HEK293 (cell line): ENCODE results near the gene LIX1L.

ENCODE experiments used
- CTCF ChIA-PET: fragments of 350-600 bp; formaldehyde crosslinking; extraction: SDS; loops from one replicate; lab custom pipeline; 2021; ENCODE audit warnings: antibody characterized with exemption; lab: Yijun Ruan, JAX
- POLR2A ChIA-PET: fragments of 300-600 bp; formaldehyde crosslinking; extraction: SDS; loops from one replicate; lab custom pipeline; 2020; ENCODE audit warnings: antibody characterized with exemption, inconsistent platforms; lab: Yijun Ruan, JAX
- H3K27ac ChIP-seq: fragments of 200-500 bp; sonication (Bioruptor generic); 2 replicates; pipeline ENCODE4 v1.5.1; 2014; ENCODE audit warnings: low read depth, low read length, control low read depth, inconsistent platforms; ENCODE audit errors: extremely low read depth
- H3K36me3 ChIP-seq, 2 experiments: fragments of 200-500 bp in 1 of 2; sonication (Bioruptor generic) in 1 of 2; 1 replicate in 1 of 2; 2 replicates in 1 of 2; pipeline ENCODE4 v1.5.1; 2014 to 2017; ENCODE audit warnings: inconsistent platforms in 2 of 2, low read length in 2 of 2; ENCODE audit not compliant: control insufficient read depth in 2 of 2, insufficient read depth in 1 of 2
- H3K4me1 ChIP-seq: fragments of 200-500 bp; sonication (Bioruptor generic); 2 replicates; pipeline ENCODE4 v1.5.1; 2014; ENCODE audit warnings: mild to moderate bottlenecking, low read length, inconsistent platforms; ENCODE audit not compliant: control insufficient read depth, insufficient read depth
- H3K4me3 ChIP-seq: 2 replicates; pipeline ENCODE4 v1.5.1; 2011; ENCODE audit warnings: low read depth, mild to moderate bottlenecking, control low read depth, low read length, moderate library complexity
- H3K9me3 ChIP-seq: fragments of 200-500 bp; sonication (Bioruptor generic); 2 replicates; pipeline ENCODE4 v1.5.1; 2014; ENCODE audit warnings: low read depth, low read length, inconsistent platforms; ENCODE audit not compliant: control insufficient read depth, insufficient read depth
- GLIS2 ChIP-seq: fragments of 450-650 bp; formaldehyde crosslinking; IDR thresholded peaks from 2 replicates; pipeline ENCODE4 v1.5.1; 2016; ENCODE audit warnings: missing biosample characterization, missing genetic modification characterization
- KLF10 ChIP-seq: fragments of 450-650 bp; IDR thresholded peaks from 2 replicates; pipeline ENCODE4 v1.5.1; 2018; ENCODE audit warnings: missing biosample characterization, mild to moderate bottlenecking, missing genetic modification characterization
- MYNN ChIP-seq: fragments of 450-650 bp; formaldehyde crosslinking; IDR thresholded peaks from 2 replicates; pipeline ENCODE4 v1.5.1; 2016; ENCODE audit warnings: missing biosample characterization, missing genetic modification characterization, borderline replicate concordance
- MZF1 ChIP-seq: fragments of 450-650 bp; formaldehyde crosslinking; IDR thresholded peaks from 2 replicates; pipeline ENCODE4 v1.5.1; 2017; ENCODE audit warnings: missing biosample characterization, missing genetic modification characterization, borderline replicate concordance
- TRIM28 ChIP-seq: IDR thresholded peaks from 2 replicates; pipeline ENCODE4 v1.6.1; 2011; ENCODE audit warnings: low read length, control low read depth, borderline replicate concordance
- ZBTB20 ChIP-seq: fragments of 450-650 bp; formaldehyde crosslinking; IDR thresholded peaks from 2 replicates; pipeline ENCODE4 v1.5.1; 2016; ENCODE audit warnings: missing biosample characterization, missing genetic modification characterization
- ZBTB6 ChIP-seq: fragments of 450-650 bp; formaldehyde crosslinking; IDR thresholded peaks from 2 replicates; pipeline ENCODE4 v1.5.1; 2017; ENCODE audit warnings: missing biosample characterization, missing genetic modification characterization
- ZNF112 ChIP-seq: fragments of 450-650 bp; formaldehyde crosslinking; IDR thresholded peaks from 2 replicates; pipeline ENCODE4 v1.5.0; 2017; ENCODE audit warnings: missing biosample characterization, missing genetic modification characterization
- ZNF335 ChIP-seq: fragments of 450-650 bp; formaldehyde crosslinking; conservative IDR thresholded peaks from 2 replicates; pipeline ENCODE4 v1.5.1; 2016; ENCODE audit warnings: missing biosample characterization, missing genetic modification characterization
- ZNF549 ChIP-seq: fragments of 450-650 bp; IDR thresholded peaks from 2 replicates; pipeline ENCODE4 v1.5.1; 2018; ENCODE audit warnings: missing biosample characterization, missing genetic modification characterization, mild to moderate bottlenecking, inconsistent platforms, moderate library complexity
- ZNF561 ChIP-seq: fragments of 450-650 bp; IDR thresholded peaks from 2 replicates; pipeline ENCODE4 v1.5.1; 2018; ENCODE audit warnings: missing biosample characterization, missing genetic modification characterization, borderline replicate concordance
- ZNF580 ChIP-seq: fragments of 450-650 bp; formaldehyde crosslinking; IDR thresholded peaks from 2 replicates; pipeline ENCODE4 v1.5.1; 2016; ENCODE audit warnings: missing biosample characterization, missing genetic modification characterization
- ZNF596 ChIP-seq: fragments of 450-650 bp; IDR thresholded peaks from 2 replicates; pipeline ENCODE4 v1.5.0; 2018; ENCODE audit warnings: missing biosample characterization, mild to moderate bottlenecking, missing genetic modification characterization, moderate library complexity
- ZNF600 ChIP-seq: fragments of 450-650 bp; formaldehyde crosslinking; IDR thresholded peaks from 2 replicates; pipeline ENCODE4 v1.5.1; 2016; ENCODE audit warnings: missing biosample characterization, missing genetic modification characterization
- ZNF626 ChIP-seq: fragments of 450-650 bp; sonication (Bioruptor Pico); formaldehyde crosslinking; IDR thresholded peaks from 2 replicates; pipeline ENCODE4 v1.5.1; 2018; ENCODE audit warnings: missing biosample characterization, missing genetic modification characterization, inconsistent platforms
- ZNF629 ChIP-seq: fragments of 450-650 bp; formaldehyde crosslinking; IDR thresholded peaks from 2 replicates; pipeline ENCODE4 v1.5.1; 2017; ENCODE audit warnings: missing biosample characterization, missing genetic modification characterization
- ZNF777 ChIP-seq: fragments of 450-650 bp; formaldehyde crosslinking; IDR thresholded peaks from 2 replicates; pipeline ENCODE4 v1.5.1; 2017; ENCODE audit warnings: missing biosample characterization, missing genetic modification characterization, borderline replicate concordance
- ZNF837 ChIP-seq: fragments of 450-650 bp; formaldehyde crosslinking; IDR thresholded peaks from 2 replicates; pipeline ENCODE4 v1.5.1; 2016; ENCODE audit warnings: missing biosample characterization, missing genetic modification characterization
- TF ChIP-seq, protein P1 (sequence below): fragments of 450-650 bp; formaldehyde crosslinking; conservative IDR thresholded peaks from 2 replicates; pipeline ENCODE4 v1.5.1; 2016; ENCODE audit warnings: low read depth, missing biosample characterization, missing genetic modification characterization
- TF ChIP-seq, protein P2 (sequence below): fragments of 450-650 bp; formaldehyde crosslinking; IDR thresholded peaks from 2 replicates; pipeline ENCODE4 v1.5.1; 2016; ENCODE audit warnings: missing biosample characterization, missing genetic modification characterization
- TF ChIP-seq, protein P3 (sequence below): fragments of 450-650 bp; formaldehyde crosslinking; IDR thresholded peaks from 2 replicates; pipeline ENCODE4 v1.5.1; 2016; ENCODE audit warnings: missing biosample characterization, missing genetic modification characterization
- TF ChIP-seq, protein P4 (sequence below): fragments of 450-650 bp; formaldehyde crosslinking; IDR thresholded peaks from 2 replicates; pipeline ENCODE4 v1.5.1; 2017; ENCODE audit warnings: missing biosample characterization, missing genetic modification characterization
- TF ChIP-seq, protein P5 (sequence below): fragments of 450-650 bp; formaldehyde crosslinking; IDR thresholded peaks from 2 replicates; pipeline ENCODE4 v1.5.1; 2017; ENCODE audit warnings: missing biosample characterization, missing genetic modification characterization

Gene LIX1L

GRCh38 chr1:145964328-145965118, 6.7 kb upstream of the LIX1L start, which contains the start of the genes ANKRD34A and POLR3GL:
Gene ANKRD34A (minus strand): TSS chr1:145964575. CDS start chr1:145961759, 2,816 bp downstream.
Gene POLR3GL (plus strand): TSS chr1:145964690. CDS start chr1:145974866, 10,176 bp downstream.
- CTCF ChIA-PET, result interaction anchor here (0.8 to 5.0 kb wide), 9 partner anchors 10 to 119 kb away, joined by 3 to 43 read pairs (median 6); partner anchors contain the start of gene NUDT17
- TF ChIP-seq, protein P1, sequence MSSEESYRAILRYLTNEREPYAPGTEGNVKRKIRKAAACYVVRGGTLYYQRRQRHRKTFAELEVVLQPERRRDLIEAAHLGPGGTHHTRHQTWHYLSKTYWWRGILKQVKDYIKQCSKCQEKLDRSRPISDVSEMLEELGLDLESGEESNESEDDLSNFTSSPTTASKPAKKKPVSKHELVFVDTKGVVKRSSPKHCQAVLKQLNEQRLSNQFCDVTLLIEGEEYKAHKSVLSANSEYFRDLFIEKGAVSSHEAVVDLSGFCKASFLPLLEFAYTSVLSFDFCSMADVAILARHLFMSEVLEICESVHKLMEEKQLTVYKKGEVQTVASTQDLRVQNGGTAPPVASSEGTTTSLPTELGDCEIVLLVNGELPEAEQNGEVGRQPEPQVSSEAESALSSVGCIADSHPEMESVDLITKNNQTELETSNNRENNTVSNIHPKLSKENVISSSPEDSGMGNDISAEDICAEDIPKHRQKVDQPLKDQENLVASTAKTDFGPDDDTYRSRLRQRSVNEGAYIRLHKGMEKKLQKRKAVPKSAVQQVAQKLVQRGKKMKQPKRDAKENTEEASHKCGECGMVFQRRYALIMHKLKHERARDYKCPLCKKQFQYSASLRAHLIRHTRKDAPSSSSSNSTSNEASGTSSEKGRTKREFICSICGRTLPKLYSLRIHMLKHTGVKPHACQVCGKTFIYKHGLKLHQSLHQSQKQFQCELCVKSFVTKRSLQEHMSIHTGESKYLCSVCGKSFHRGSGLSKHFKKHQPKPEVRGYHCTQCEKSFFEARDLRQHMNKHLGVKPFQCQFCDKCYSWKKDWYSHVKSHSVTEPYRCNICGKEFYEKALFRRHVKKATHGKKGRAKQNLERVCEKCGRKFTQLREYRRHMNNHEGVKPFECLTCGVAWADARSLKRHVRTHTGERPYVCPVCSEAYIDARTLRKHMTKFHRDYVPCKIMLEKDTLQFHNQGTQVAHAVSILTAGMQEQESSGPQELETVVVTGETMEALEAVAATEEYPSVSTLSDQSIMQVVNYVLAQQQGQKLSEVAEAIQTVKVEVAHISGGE, result peak; percentile 80
- TF ChIP-seq ZNF549 (tag by site-specific recombination) (no peak), ZNF335 (peak; percentile 74), ZNF626 (tag by site-specific recombination) (no peak), ZBTB20 (tag by site-specific recombination) (peak; percentile 57; the same call in 1 of the 2 replicates), TRIM28 (peak; percentile 79; the same call in 1 of the 2 replicates), ZNF561 (tag by site-specific recombination) (peak; percentile 23; the same call in 1 of the 2 replicates), ZNF580 (tag by site-specific recombination) (no peak), KLF10 (tag by site-specific recombination) (peak; percentile 41; the same call in 1 of the 2 replicates), ZNF629 (peak; percentile 13; the same call in 1 of the 2 replicates), ZBTB6 (0 out of 2 replicates have a peak, but pooled peaks have one; percentile 9), MYNN (tag by site-specific recombination) (no peak), ZNF596 (tag by site-specific recombination) (0 out of 2 replicates have a peak, but pooled peaks have one; percentile 24), ZNF837 (no peak), MZF1 (tag by site-specific recombination) (0 out of 2 replicates have a peak, but pooled peaks have one; percentile 12), GLIS2 (tag by site-specific recombination) (0 out of 2 replicates have a peak, but pooled peaks have one; percentile 29), ZNF600 (tag by site-specific recombination) (no peak), ZNF777 (no peak), ZNF112 (tag by site-specific recombination) (no peak)
- TF ChIP-seq, protein P2, sequence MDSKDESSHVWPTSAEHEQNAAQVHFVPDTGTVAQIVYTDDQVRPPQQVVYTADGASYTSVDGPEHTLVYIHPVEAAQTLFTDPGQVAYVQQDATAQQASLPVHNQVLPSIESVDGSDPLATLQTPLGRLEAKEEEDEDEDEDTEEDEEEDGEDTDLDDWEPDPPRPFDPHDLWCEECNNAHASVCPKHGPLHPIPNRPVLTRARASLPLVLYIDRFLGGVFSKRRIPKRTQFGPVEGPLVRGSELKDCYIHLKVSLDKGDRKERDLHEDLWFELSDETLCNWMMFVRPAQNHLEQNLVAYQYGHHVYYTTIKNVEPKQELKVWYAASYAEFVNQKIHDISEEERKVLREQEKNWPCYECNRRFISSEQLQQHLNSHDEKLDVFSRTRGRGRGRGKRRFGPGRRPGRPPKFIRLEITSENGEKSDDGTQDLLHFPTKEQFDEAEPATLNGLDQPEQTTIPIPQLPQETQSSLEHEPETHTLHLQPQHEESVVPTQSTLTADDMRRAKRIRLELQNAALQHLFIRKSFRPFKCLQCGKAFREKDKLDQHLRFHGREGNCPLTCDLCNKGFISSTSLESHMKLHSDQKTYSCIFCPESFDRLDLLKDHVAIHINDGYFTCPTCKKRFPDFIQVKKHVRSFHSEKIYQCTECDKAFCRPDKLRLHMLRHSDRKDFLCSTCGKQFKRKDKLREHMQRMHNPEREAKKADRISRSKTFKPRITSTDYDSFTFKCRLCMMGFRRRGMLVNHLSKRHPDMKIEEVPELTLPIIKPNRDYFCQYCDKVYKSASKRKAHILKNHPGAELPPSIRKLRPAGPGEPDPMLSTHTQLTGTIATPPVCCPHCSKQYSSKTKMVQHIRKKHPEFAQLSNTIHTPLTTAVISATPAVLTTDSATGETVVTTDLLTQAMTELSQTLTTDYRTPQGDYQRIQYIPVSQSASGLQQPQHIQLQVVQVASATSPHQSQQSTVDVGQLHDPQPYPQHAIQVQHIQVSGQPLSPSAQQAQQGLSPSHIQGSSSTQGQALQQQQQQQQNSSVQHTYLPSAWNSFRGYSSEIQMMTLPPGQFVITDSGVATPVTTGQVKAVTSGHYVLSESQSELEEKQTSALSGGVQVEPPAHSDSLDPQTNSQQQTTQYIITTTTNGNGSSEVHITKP (tag by site-specific recombination), result peak; percentile 87
- TF ChIP-seq, protein P3, sequence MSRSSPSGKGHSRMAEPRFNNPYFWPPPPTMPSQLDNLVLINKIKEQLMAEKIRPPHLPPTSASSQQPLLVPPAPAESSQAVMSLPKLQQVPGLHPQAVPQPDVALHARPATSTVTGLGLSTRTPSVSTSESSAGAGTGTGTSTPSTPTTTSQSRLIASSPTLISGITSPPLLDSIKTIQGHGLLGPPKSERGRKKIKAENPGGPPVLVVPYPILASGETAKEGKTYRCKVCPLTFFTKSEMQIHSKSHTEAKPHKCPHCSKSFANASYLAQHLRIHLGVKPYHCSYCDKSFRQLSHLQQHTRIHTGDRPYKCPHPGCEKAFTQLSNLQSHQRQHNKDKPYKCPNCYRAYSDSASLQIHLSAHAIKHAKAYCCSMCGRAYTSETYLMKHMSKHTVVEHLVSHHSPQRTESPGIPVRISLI (tag by site-specific recombination), result no peak
- TF ChIP-seq, protein P4, sequence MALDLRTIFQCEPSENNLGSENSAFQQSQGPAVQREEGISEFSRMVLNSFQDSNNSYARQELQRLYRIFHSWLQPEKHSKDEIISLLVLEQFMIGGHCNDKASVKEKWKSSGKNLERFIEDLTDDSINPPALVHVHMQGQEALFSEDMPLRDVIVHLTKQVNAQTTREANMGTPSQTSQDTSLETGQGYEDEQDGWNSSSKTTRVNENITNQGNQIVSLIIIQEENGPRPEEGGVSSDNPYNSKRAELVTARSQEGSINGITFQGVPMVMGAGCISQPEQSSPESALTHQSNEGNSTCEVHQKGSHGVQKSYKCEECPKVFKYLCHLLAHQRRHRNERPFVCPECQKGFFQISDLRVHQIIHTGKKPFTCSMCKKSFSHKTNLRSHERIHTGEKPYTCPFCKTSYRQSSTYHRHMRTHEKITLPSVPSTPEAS (tag by site-specific recombination), result no peak
- TF ChIP-seq, protein P5, sequence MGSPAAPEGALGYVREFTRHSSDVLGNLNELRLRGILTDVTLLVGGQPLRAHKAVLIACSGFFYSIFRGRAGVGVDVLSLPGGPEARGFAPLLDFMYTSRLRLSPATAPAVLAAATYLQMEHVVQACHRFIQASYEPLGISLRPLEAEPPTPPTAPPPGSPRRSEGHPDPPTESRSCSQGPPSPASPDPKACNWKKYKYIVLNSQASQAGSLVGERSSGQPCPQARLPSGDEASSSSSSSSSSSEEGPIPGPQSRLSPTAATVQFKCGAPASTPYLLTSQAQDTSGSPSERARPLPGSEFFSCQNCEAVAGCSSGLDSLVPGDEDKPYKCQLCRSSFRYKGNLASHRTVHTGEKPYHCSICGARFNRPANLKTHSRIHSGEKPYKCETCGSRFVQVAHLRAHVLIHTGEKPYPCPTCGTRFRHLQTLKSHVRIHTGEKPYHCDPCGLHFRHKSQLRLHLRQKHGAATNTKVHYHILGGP, result no peak

More at GRCh38 chr1:145964328-145965118, 6.7 kb upstream of the LIX1L start, which contains the start of the genes ANKRD34A and POLR3GL:
- peaks cover 9% of the 10 kb centered on the region for H3K4me1 ChIP-seq
- POLR2A ChIA-PET, result interaction anchor here (0.7 to 4.1 kb wide), 16 partner anchors 8 to 1207 kb away, joined by 3 to 39 read pairs (median 6); partner anchors contain the start of genes ANKRD35, PIAS3, POLR3C and PRKAB2
- H3K4me3 ChIP-seq, result peak within 1 kb of the TSS; percentile 70
- no peaks in the 10 kb centered on the region for H3K36me3 ChIP-seq
- peak within 1 kb of the TSS; percentile 16; the same call in 1 of the 2 replicates for H3K27ac ChIP-seq
- no peaks in the 10 kb centered on the region for H3K9me3 ChIP-seq
